ENCODE data around the gene SAE1. TPM values are rescaled to one million over a fixed set of nuclear protein-coding genes. Genes with fewer than 3 reads are reported as not detected.
"Not testable (repeated sequence)": the region's sequence is repeated elsewhere in the genome, so short reads cannot be mapped to it uniquely, and the experiment has no call there.

SAE1 gene
- total RNA-seq, 2 experiments from 2014 or later, result 165 to 175 TPM

DNA sequence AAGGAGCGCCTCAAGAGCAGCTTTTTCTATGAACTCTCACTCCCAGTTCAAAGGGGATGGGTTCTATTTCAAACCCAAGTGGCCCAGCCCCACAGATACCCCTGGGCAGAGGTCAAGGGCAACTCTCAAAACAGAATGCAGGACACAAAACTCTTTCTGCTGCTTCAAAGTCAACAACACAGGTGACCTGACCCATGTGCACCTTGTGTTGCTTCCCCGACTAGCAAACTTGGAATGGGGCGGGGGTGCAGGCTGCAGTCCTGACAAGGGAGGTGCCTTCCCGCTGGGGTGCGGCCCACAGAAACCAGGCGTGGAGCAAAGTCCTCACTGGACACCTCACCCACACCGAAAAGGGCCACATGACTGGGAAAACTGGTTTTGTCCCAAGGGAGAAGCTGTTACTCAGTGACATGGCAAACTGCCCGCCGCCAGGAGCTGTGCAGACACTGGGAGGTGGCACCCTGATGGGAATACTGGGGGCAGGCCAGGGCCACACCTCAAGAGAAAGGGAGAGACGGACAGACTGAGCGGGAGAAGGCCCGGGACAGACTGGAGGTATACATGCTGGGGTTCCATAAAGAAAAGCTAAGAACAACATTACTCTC is 34.4 kb upstream of the SAE1 start:
- peak overlapping the region; percentile 78 for H3K4me3 Mint-ChIP-seq
- POLR2A ChIA-PET, result interaction anchor here (1.2 to 11.5 kb wide), 2 partner anchors 13 to 17 kb away, joined by 3 to 256 read pairs; partner anchors contain the start of gene ZC3H4
- H3K4me1 Mint-ChIP-seq (ENCODE audit: low read depth), result peaks cover 75% of the 10 kb centered on the region
- CTCF ChIA-PET, result interaction anchor here (0.8 to 7.3 kb wide), 7 partner anchors 11 to 148 kb away, joined by 3 to 48 read pairs (median 13); partner anchors contain the start of gene ZC3H4
- peak overlapping the region; percentile 87 for H3K27ac Mint-ChIP-seq
- H3K36me3 Mint-ChIP-seq (ENCODE audit: low read depth), result peaks cover 55% of the 10 kb centered on the region
- no peaks in the 10 kb centered on the region for H3K27me3 Mint-ChIP-seq (ENCODE audit: low read depth)
- no peak for ATAC-seq
- DNase-seq, result no peak
- no peaks in the 10 kb centered on the region for H3K9me3 Mint-ChIP-seq (ENCODE audit: insufficient read depth)

DNA sequence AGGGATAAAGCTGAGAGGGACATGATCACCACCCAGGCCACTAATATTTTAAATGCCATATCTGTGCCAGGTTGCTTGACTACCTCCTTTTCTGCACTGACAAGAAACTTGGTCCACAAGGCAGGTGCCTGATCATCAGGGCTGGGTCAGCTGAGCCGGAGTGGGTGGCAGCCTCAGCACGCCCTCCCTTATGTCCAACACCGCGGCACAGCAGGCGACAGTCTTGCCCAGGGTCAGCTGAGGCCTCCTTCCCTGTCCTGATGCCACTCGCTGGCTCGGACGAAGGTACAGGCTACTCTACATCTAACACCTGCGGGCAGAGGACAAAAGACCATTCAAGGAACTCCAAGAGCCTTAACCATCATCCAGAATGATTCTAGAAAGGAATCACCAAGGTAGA is 33.9 kb upstream of the SAE1 start:
- DNase-seq, result no peak
- Mint-ChIP-seq H3K27ac (peak overlapping the region; percentile 71), H3K27me3 (ENCODE audit: low read depth) (no peaks in the 10 kb centered on the region), H3K4me3 (no peak overlapping the region), H3K4me1 (ENCODE audit: low read depth) (peaks cover 75% of the 10 kb centered on the region), H3K9me3 (ENCODE audit: insufficient read depth) (no peaks in the 10 kb centered on the region), H3K36me3 (ENCODE audit: low read depth) (peaks cover 55% of the 10 kb centered on the region)
- POLR2A ChIA-PET, result interaction anchor here (11.5 kb wide), 1 partner anchor 13 kb away, joined by 256 read pairs; the partner anchor contains the start of gene ZC3H4
- ATAC-seq, result no peak
- CTCF ChIA-PET, result interaction anchor here (0.8 to 7.3 kb wide), 4 partner anchors 10 to 17 kb away, joined by 3 to 48 read pairs (median 18); partner anchors contain the start of gene ZC3H4

DNA sequence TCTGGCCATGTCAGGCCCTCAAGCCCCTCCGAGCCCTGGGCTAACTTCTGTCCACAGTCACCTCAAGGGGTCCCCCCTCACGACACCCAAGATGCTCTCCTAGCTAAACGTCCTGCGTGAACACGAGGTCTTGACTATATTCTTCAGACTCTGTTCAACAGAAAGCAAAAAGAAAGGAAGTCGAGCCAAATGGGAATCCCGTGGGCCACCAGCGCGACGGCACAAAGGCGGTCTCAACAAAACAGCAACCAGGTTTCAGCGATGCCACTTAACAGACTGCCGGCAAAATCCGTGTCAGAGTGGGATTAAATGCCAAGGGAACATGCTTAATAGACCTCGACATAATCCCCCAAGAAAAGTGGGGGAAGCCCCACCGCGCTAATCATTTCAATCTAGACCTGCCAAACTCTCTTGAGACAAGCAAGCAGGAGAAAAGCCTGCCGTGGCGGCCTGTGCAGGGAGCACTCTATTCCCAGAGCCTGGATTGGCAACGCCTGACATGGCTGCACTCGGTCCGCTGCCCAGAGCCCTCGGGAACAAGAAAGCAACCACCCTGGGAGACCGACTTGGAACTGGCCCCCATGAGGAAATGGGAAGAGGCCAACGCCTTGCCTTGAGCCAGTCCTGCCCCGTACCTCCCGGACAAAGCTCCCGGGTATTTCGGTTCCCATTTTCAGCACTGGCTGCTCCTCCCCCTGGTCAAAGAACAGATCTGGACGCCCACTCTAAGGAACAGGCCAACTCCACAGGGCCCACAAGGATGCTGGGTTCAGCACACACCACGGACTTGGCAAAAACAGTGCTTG is 33.0 kb upstream of the SAE1 start:
- Mint-ChIP-seq H3K36me3 (ENCODE audit: low read depth) (peaks cover 55% of the 10 kb centered on the region), H3K4me3 (no peak overlapping the region), H3K4me1 (ENCODE audit: low read depth) (peaks cover 76% of the 10 kb centered on the region), H3K9me3 (ENCODE audit: insufficient read depth) (no peaks in the 10 kb centered on the region), H3K27me3 (ENCODE audit: low read depth) (no peaks in the 10 kb centered on the region), H3K27ac (peak overlapping the region; percentile 71)
- ATAC-seq, result no peak
- CTCF ChIA-PET, result interaction anchor here (3.2 to 7.3 kb wide), 2 partner anchors 12 to 18 kb away, joined by 17 to 48 read pairs; no protein-coding TSS in a partner anchor
- no peak for DNase-seq
- POLR2A ChIA-PET, result interaction anchor here (11.5 kb wide), 1 partner anchor 12 kb away, joined by 256 read pairs; the partner anchor contains the start of gene ZC3H4

DNA sequence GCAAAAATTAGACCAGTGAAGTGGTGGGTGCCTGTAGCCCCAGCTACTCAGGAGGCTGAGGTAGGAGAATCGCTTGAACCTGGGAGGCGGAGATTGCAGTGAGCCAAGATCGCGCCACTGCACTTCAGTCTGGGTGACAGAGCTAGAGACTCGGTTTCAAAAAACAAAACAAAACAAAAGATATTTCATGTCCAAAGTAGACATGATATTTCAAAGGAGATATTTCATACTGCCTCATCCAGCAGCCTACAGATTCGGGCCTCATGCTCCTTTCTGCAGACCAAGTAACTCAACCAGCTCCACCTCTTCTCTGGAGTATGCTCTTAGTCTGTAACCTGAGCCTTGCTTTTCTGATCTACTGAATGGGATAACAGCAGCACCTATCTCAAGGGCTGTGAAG is 32.0 kb upstream of the SAE1 start:
- Mint-ChIP-seq H3K9me3 (ENCODE audit: insufficient read depth) (no peaks in the 10 kb centered on the region), H3K36me3 (ENCODE audit: low read depth) (peaks cover 54% of the 10 kb centered on the region), H3K27me3 (ENCODE audit: low read depth) (no peaks in the 10 kb centered on the region), H3K4me1 (ENCODE audit: low read depth) (peaks cover 76% of the 10 kb centered on the region), H3K27ac (peak overlapping the region; percentile 53), H3K4me3 (no peak overlapping the region)
- ChIA-PET POLR2A (interaction anchor here (11.5 kb wide), 1 partner anchor 11 kb away, joined by 256 read pairs; the partner anchor contains the start of gene ZC3H4), CTCF (interaction anchor here (0.8 to 1.3 kb wide), 2 partner anchors 9 to 19 kb away, joined by 3 to 4 read pairs; no protein-coding TSS in a partner anchor)
- ATAC-seq (no peak), DNase-seq (no peak)

DNA sequence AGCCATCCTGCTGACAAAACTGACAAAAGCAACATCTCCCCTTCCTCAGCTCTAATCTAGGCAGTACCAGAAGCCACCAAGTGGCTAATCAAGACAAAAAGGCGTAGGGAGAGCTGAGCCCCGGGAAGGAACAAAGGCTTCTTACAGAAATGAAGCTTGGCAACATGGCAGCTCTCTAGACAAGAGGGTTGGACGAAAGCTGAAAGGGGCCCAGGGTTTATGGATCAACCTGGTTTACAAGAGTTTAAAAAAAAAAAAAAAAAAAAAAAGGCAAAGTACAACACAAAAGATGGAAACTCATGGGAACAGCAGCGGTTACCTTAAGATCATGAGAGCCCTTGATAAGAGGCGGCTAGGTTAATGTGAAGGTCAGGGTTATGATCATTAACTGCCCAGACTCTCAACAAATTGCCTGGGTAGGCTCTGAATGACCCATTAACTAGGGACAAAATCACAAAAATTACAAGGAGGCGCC is 31.0 kb upstream of the SAE1 start:
- no peak overlapping the region for H3K27ac Mint-ChIP-seq

DNA sequence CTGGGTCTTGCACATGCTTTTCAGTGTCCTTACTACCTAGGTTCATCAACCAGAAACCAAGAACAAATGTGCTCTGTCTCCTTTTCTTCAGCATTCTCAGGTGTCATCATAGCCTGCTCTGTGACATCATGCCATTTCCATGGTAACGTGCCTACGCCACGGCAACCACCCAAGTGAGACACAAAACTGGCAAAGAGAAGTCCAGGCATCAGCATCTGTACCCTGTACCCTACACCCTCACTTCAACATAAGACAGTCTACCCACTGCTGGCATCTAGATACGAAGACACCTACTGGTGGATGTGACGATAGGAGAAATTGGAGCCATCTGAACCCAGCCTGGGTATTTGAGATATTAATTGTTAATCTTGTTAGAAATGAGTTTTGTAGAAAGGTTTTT is 30.3 kb upstream of the SAE1 start:
- DNase-seq (peak; percentile 29), ATAC-seq (peak; percentile 62)
- CTCF ChIA-PET, result interaction anchor here (1.5 kb wide), 1 partner anchor 144 kb away, joined by 3 read pairs; no protein-coding TSS in a partner anchor
- H3K27me3 Mint-ChIP-seq (ENCODE audit: low read depth), result no peaks in the 10 kb centered on the region
- H3K4me3 Mint-ChIP-seq, result no peak overlapping the region
- H3K4me1 Mint-ChIP-seq (ENCODE audit: low read depth), result peaks cover 68% of the 10 kb centered on the region
- H3K36me3 Mint-ChIP-seq (ENCODE audit: low read depth), result peaks cover 54% of the 10 kb centered on the region
- peak overlapping the region; percentile 51 for H3K27ac Mint-ChIP-seq
- POLR2A ChIA-PET, result no interaction called here
- no peaks in the 10 kb centered on the region for H3K9me3 Mint-ChIP-seq (ENCODE audit: insufficient read depth)

More for the DNA sequence above, 31.0 kb upstream of the SAE1 start:
- H3K36me3 Mint-ChIP-seq (ENCODE audit: low read depth), result peaks cover 52% of the 10 kb centered on the region
- no peak overlapping the region for H3K4me3 Mint-ChIP-seq
- H3K4me1 Mint-ChIP-seq (ENCODE audit: low read depth), result peaks cover 71% of the 10 kb centered on the region
- ChIA-PET POLR2A (interaction anchor here (11.5 kb wide), 1 partner anchor 10 kb away, joined by 256 read pairs; the partner anchor contains the start of gene ZC3H4), CTCF (interaction anchor here (0.7 to 1.5 kb wide), 4 partner anchors 8 to 841 kb away, joined by 3 to 4 read pairs (median 3); no protein-coding TSS in a partner anchor)
- no peaks in the 10 kb centered on the region for H3K9me3 Mint-ChIP-seq (ENCODE audit: insufficient read depth)
- H3K27me3 Mint-ChIP-seq (ENCODE audit: low read depth), result no peaks in the 10 kb centered on the region
- no peak for ATAC-seq
- no peak for DNase-seq

DNA sequence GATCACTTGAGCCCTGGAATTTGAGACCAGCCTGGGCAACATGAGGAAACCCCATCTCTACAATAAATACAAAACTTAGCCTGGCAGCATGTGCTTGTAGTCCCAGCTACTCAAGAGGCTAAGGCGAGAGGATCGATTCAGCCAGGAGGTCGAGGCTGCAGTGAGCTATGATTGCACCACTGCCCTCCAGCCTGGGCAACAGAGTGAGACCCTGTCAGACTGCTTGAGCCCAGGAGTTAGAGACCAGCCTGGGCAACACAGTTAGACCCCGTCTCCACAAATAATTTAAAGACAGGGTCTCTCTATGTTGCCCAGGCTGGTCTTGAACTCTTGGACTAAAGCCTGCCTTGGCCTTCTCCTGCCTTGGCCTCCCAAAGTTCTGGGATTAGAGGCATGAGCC is 29.5 kb upstream of the SAE1 start:
- H3K27me3 Mint-ChIP-seq (ENCODE audit: low read depth); H3K4me3 Mint-ChIP-seq; CTCF ChIA-PET; H3K27ac Mint-ChIP-seq; H3K9me3 Mint-ChIP-seq (ENCODE audit: insufficient read depth); ATAC-seq; DNase-seq: not testable (repeated sequence)
- Mint-ChIP-seq H3K4me1 (ENCODE audit: low read depth) (peaks cover 68% of the 10 kb centered on the region), H3K36me3 (ENCODE audit: low read depth) (peaks cover 60% of the 10 kb centered on the region)
- POLR2A ChIA-PET, result interaction anchor here (0.7 kb wide), 1 partner anchor 9 kb away, joined by 3 read pairs; no protein-coding TSS in a partner anchor

DNA sequence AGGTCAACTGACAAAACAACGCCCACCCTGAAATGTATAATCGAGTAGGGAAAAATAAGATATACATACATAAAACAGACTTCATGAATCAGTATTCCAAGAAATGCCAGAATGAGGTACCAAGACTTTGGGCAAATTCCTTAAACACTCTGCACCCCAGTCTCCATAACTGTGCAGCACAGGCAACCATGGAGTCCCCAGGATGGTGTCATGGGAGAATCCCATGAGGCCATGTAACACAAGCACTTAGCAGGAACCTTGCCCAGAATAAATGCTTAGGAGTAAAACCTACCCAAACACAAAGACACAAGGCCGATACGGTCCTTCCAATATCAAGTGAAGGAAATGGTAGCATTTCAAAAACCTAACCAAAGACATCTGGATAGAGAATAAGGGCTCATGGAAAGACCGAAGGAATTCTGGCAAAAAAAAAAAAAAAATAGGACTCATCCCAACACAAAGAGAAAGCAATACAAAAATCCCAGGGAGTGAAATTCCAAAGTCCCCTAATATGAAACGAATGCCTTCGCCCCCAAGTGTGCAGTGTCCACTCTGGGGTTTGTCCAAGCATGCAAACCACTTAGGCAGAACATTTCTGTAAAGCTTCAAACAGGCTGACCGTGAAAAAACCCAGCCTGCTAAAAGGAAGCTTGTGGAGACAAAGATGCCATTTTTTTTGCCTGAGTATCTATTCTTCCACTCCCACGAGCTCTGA is 28.1 kb upstream of the SAE1 start:
- Mint-ChIP-seq H3K4me1 (ENCODE audit: low read depth) (peaks cover 68% of the 10 kb centered on the region), H3K27me3 (ENCODE audit: low read depth) (no peaks in the 10 kb centered on the region), H3K9me3 (ENCODE audit: insufficient read depth) (no peaks in the 10 kb centered on the region), H3K27ac (peak overlapping the region; percentile 5), H3K36me3 (ENCODE audit: low read depth) (peaks cover 57% of the 10 kb centered on the region), H3K4me3 (no peak overlapping the region)
- ChIA-PET CTCF (interaction anchor here (1.0 to 1.1 kb wide), 3 partner anchors 23 to 142 kb away, joined by 3 to 7 read pairs (median 4); no protein-coding TSS in a partner anchor), POLR2A (interaction anchor here (1.0 to 1.6 kb wide), 3 partner anchors 9 to 29 kb away, joined by 3 to 11 read pairs (median 4); partner anchors contain the start of gene ZC3H4)
- DNase-seq, result no peak
- ATAC-seq, result no peak

DNA sequence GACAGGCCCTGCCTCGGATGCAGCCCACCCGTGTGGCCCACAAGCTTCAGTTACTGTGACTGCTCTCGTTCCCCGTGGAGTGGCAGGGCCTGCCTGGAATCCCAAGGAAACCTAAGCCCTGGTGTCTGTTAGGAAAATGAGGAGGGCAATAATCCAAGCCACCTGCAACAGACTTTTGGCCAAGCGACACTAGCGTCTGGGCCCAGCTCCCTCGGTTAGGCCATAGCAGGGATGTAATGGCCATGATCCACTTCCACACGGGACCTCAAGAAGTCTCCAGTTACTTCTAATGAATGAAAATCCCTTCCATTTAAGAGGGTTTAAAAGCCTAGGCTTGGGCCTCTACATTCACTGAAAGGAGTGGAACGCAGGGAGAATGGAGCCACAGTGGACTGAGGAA is 26.0 kb upstream of the SAE1 start:
- Mint-ChIP-seq H3K27me3 (ENCODE audit: low read depth) (no peaks in the 10 kb centered on the region), H3K27ac (no peak overlapping the region), H3K4me3 (no peak overlapping the region), H3K4me1 (ENCODE audit: low read depth) (peaks cover 73% of the 10 kb centered on the region), H3K9me3 (ENCODE audit: insufficient read depth) (no peaks in the 10 kb centered on the region), H3K36me3 (ENCODE audit: low read depth) (peaks cover 64% of the 10 kb centered on the region)
- CTCF ChIA-PET, result interaction anchor here (0.9 to 1.1 kb wide), 2 partner anchors 21 to 27 kb away, joined by 3 read pairs; partner anchors contain the start of gene SAE1
- POLR2A ChIA-PET, result interaction anchor here (1.5 to 10.3 kb wide), 2 partner anchors 9 to 10 kb away, joined by 9 to 256 read pairs; partner anchors contain the start of gene ZC3H4
- no peak for ATAC-seq
- no peak for DNase-seq

DNA sequence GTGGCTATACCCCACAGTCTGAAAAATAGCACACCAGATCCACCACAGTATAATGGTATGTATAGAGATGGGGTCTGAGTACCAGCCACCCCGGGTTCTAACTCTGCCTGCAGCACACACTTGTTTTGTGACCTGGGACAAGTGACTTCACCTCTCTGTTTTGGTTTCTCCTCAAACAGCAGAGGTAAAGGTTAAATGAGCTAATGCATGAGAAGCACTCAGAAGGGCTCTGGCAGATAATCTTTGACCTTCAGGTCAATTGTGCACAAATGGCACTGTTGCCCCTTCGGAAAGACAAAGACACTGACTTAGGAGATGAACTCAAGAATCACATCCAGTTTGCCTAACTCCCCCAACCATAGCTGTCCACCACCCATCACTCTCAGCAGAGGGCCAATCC is 24.8 kb upstream of the SAE1 start:
- H3K36me3 Mint-ChIP-seq (ENCODE audit: low read depth), result peaks cover 72% of the 10 kb centered on the region
- H3K4me3 Mint-ChIP-seq, result no peak overlapping the region
- no peaks in the 10 kb centered on the region for H3K9me3 Mint-ChIP-seq (ENCODE audit: insufficient read depth)
- peak overlapping the region; percentile 86 for H3K27ac Mint-ChIP-seq
- H3K27me3 Mint-ChIP-seq (ENCODE audit: low read depth), result no peaks in the 10 kb centered on the region
- DNase-seq, result no peak
- peaks cover 70% of the 10 kb centered on the region for H3K4me1 Mint-ChIP-seq (ENCODE audit: low read depth)
- ATAC-seq, result no peak
- ChIA-PET POLR2A (interaction anchor here (10.3 kb wide), 1 partner anchor 12 kb away, joined by 256 read pairs; no protein-coding TSS in a partner anchor), CTCF (interaction anchor here (1.4 to 2.2 kb wide), 7 partner anchors 8 to 138 kb away, joined by 3 to 10 read pairs (median 4); partner anchors contain the start of genes SAE1 and ZC3H4)

Data from activated CD8-positive, alpha-beta T cell treated with anti-CD3 and anti-CD28 coated beads, Interleukin-2, amount 10 ng/mL, durations not matched to agents 7 days and 5 days (primary cell).